Activated naive CD8-positive, alpha-beta T cell treated with anti-CD3 and anti-CD28 coated beads for 36 hours (primary cell): Measurements from ENCODE around the gene AKNA. TPM values are rescaled to one million over a fixed set of nuclear protein-coding genes. Genes with fewer than 3 reads are reported as not detected.
A peak's percentile ranks its signal among the peaks of the same experiment; 100 is the strongest.

Experiments used
- DNase-seq: peaks from one replicate; pipeline ENCODE4 v3.0.0; 2021
- H3K27ac Mint-ChIP-seq: one replicate; pipeline ENCODE4 v1.8.0; 2022; ENCODE audit warnings: mild to moderate bottlenecking, moderate library complexity, mixed read lengths
- H3K27me3 Mint-ChIP-seq: one replicate; pipeline ENCODE4 v1.8.0; 2022; ENCODE audit warnings: mild to moderate bottlenecking, mixed read lengths
- H3K36me3 Mint-ChIP-seq: one replicate; pipeline ENCODE4 v1.8.0; 2021; ENCODE audit warnings: mild to moderate bottlenecking, mixed read lengths
- H3K4me1 Mint-ChIP-seq: one replicate; pipeline ENCODE4 v1.8.0; 2021; ENCODE audit warnings: mixed read lengths
- H3K4me3 Mint-ChIP-seq: one replicate; pipeline ENCODE4 v1.8.0; 2022; ENCODE audit warnings: mild to moderate bottlenecking, moderate library complexity, mixed read lengths
- H3K9me3 Mint-ChIP-seq: one replicate; pipeline ENCODE4 v1.8.0; 2022; ENCODE audit warnings: mixed read lengths
- total RNA-seq, 2 experiments: library from RNA; stranded (reverse); gene quantifications; one replicate each; pipeline ENCODE4 v1.2.3, GENCODE V29; 2021

The AKNA gene
- total RNA-seq, 2 experiments from 2014 or later, result 129 to 130 TPM

GRCh38 chr9:114394523-114395333, 6.9 kb upstream of the AKNA start:
- peaks cover 70% of the 10 kb centered on the region for H3K4me1 Mint-ChIP-seq
- H3K36me3 Mint-ChIP-seq, result peaks cover 29% of the 10 kb centered on the region
- H3K27me3 Mint-ChIP-seq, result no peaks in the 10 kb centered on the region
- no peak for DNase-seq
- peak overlapping the region; percentile 63 for H3K27ac Mint-ChIP-seq
- no peaks in the 10 kb centered on the region for H3K9me3 Mint-ChIP-seq
- peak overlapping the region; percentile 65 for H3K4me3 Mint-ChIP-seq

GRCh38 chr9:114392749-114393112, 4.9 kb upstream of the AKNA start:
- Mint-ChIP-seq H3K27me3 (no peaks in the 10 kb centered on the region), H3K4me1 (peaks cover 78% of the 10 kb centered on the region), H3K27ac (peak overlapping the region; percentile 58), H3K9me3 (no peaks in the 10 kb centered on the region), H3K4me3 (no peak overlapping the region), H3K36me3 (peaks cover 48% of the 10 kb centered on the region)
- DNase-seq, result no peak

- no peak for DNase-seq
- Mint-ChIP-seq H3K4me3 (peak overlapping the region; percentile 98), H3K36me3 (peaks cover 56% of the 10 kb centered on the region), H3K27ac (peak overlapping the region; percentile 99), H3K4me1 (peaks cover 64% of the 10 kb centered on the region), H3K9me3 (no peaks in the 10 kb centered on the region), H3K27me3 (no peaks in the 10 kb centered on the region)
These were observed 3.2 kb upstream of the AKNA start for GRCh38 chr9:114390952-114391351.

GRCh38 chr9:114389612-114390368, 2.0 kb upstream of the AKNA start:
- Mint-ChIP-seq H3K27ac (peak overlapping the region; percentile 99), H3K36me3 (peaks cover 64% of the 10 kb centered on the region), H3K27me3 (peaks cover 3% of the 10 kb centered on the region), H3K9me3 (no peaks in the 10 kb centered on the region), H3K4me1 (peaks cover 60% of the 10 kb centered on the region), H3K4me3 (peak overlapping the region; percentile 98)
- peak; percentile 31 for DNase-seq

GRCh38 chr9:114388764-114389375, 1.1 kb upstream of the AKNA start:
- no peak for DNase-seq
- peaks cover 70% of the 10 kb centered on the region for H3K36me3 Mint-ChIP-seq
- H3K4me3 Mint-ChIP-seq, result peak overlapping the region; percentile 98
- H3K9me3 Mint-ChIP-seq, result no peaks in the 10 kb centered on the region
- peaks cover 57% of the 10 kb centered on the region for H3K4me1 Mint-ChIP-seq
- peaks cover 3% of the 10 kb centered on the region for H3K27me3 Mint-ChIP-seq
- peak overlapping the region; percentile 99 for H3K27ac Mint-ChIP-seq

GRCh38 chr9:114388357-114388682, 538 bp upstream of the AKNA start:
- H3K27ac Mint-ChIP-seq, result peak overlapping the region; percentile 99
- H3K4me3 Mint-ChIP-seq, result peak overlapping the region; percentile 98
- H3K9me3 Mint-ChIP-seq, result no peaks in the 10 kb centered on the region
- peaks cover 74% of the 10 kb centered on the region for H3K36me3 Mint-ChIP-seq
- H3K4me1 Mint-ChIP-seq, result peaks cover 54% of the 10 kb centered on the region
- DNase-seq, result no peak
- H3K27me3 Mint-ChIP-seq, result peaks cover 3% of the 10 kb centered on the region

GRCh38 chr9:114386886-114387679, 699 bp downstream of the AKNA start:
- H3K27ac Mint-ChIP-seq, result peak overlapping the region; percentile 99
- DNase-seq, result no peak
- H3K27me3 Mint-ChIP-seq, result peaks cover 3% of the 10 kb centered on the region
- H3K4me1 Mint-ChIP-seq, result peaks cover 53% of the 10 kb centered on the region
- H3K36me3 Mint-ChIP-seq, result peaks cover 82% of the 10 kb centered on the region
- no peaks in the 10 kb centered on the region for H3K9me3 Mint-ChIP-seq
- H3K4me3 Mint-ChIP-seq, result peak overlapping the region; percentile 98

- Mint-ChIP-seq H3K4me1 (peaks cover 55% of the 10 kb centered on the region), H3K27ac (peak overlapping the region; percentile 99), H3K27me3 (peaks cover 3% of the 10 kb centered on the region), H3K36me3 (peaks cover 87% of the 10 kb centered on the region), H3K4me3 (peak overlapping the region; percentile 98), H3K9me3 (no peaks in the 10 kb centered on the region)
- DNase-seq, result no peak
These were observed 1.4 kb downstream of the AKNA start for GRCh38 chr9:114386361-114386885.

- Mint-ChIP-seq H3K36me3 (peaks cover 91% of the 10 kb centered on the region), H3K27ac (peak overlapping the region; percentile 99), H3K9me3 (no peaks in the 10 kb centered on the region), H3K27me3 (peaks cover 3% of the 10 kb centered on the region), H3K4me1 (peaks cover 55% of the 10 kb centered on the region), H3K4me3 (peak overlapping the region; percentile 98)
- DNase-seq, result peak; percentile 90
These were observed 2.2 kb downstream of the AKNA start for GRCh38 chr9:114385397-114386181.

- DNase-seq, result no peak
- peaks cover 3% of the 10 kb centered on the region for H3K27me3 Mint-ChIP-seq
- peak overlapping the region; percentile 99 for H3K27ac Mint-ChIP-seq
- peak overlapping the region; percentile 98 for H3K4me3 Mint-ChIP-seq
- H3K36me3 Mint-ChIP-seq, result peaks cover 89% of the 10 kb centered on the region
- H3K9me3 Mint-ChIP-seq, result no peaks in the 10 kb centered on the region
- peaks cover 52% of the 10 kb centered on the region for H3K4me1 Mint-ChIP-seq
These were observed 2.9 kb downstream of the AKNA start for GRCh38 chr9:114384836-114385396.

- peak overlapping the region; percentile 99 for H3K27ac Mint-ChIP-seq
- H3K36me3 Mint-ChIP-seq, result peaks cover 89% of the 10 kb centered on the region
- peaks cover 52% of the 10 kb centered on the region for H3K4me1 Mint-ChIP-seq
- H3K27me3 Mint-ChIP-seq, result peaks cover 3% of the 10 kb centered on the region
- DNase-seq, result no peak
- H3K9me3 Mint-ChIP-seq, result no peaks in the 10 kb centered on the region
- H3K4me3 Mint-ChIP-seq, result peak overlapping the region; percentile 98
These were observed 3.4 kb downstream of the AKNA start for GRCh38 chr9:114384341-114384740.

- peaks cover 53% of the 10 kb centered on the region for H3K4me1 Mint-ChIP-seq
- no peak for DNase-seq
These were observed 4.1 kb downstream of the AKNA start for GRCh38 chr9:114383521-114384231.

More at GRCh38 chr9:114383521-114384231, 4.1 kb downstream of the AKNA start:
- H3K9me3 Mint-ChIP-seq, result no peaks in the 10 kb centered on the region
- peaks cover 3% of the 10 kb centered on the region for H3K27me3 Mint-ChIP-seq
- peak overlapping the region; percentile 99 for H3K27ac Mint-ChIP-seq
- peaks cover 89% of the 10 kb centered on the region for H3K36me3 Mint-ChIP-seq
- H3K4me3 Mint-ChIP-seq, result peak overlapping the region; percentile 98
